Measurements from ENCODE around the gene WWC2.
"Not testable (repeated sequence)": the region's sequence is repeated elsewhere in the genome, so short reads cannot be mapped to it uniquely, and the experiment has no call there.

The WWC2 gene

DNA sequence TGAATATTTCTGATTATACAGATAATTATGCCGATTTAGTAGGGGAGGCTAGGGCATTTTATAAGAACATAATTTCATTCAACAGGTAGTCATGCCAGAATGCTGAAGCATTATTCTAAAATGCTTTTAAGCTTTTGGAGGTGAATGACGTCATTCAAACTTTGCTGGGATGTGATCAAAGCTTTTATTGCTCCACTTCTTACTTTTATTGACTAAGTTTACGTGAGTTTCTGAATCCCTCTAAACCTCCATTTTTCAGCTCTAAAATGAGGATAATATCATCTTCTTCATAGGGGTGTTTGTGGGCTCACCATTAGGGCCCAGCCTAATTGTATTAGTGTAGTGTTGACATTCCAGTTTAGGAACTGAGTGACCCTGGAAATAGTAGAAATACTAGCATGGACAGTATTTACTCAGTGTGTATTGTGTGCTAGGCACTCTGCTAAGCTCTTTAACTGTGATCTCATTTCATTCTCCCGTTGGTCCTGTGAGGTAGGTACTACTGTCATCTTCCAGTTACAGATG, 3.0 kb downstream of the WWC2 start:
- no peak for DNase-seq

DNA sequence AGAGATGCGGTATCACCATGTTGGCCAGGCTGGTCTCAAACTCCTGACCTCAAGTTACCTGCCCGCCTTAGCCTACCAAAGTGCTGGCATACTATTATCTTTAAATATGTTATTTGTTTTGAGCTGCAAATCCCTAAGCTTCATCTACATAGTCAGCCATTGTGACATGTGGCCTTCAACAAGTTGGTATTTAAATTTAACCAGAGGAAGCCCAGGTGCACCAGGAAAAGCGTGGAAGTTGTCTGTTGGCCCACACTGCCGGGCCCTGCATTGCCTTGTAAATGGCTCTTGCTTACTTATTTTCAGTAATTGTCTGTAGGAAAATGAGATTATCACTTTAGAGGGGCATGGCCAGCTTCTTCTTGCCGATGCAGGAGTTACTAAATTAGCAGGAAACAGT, 6.0 kb downstream of the WWC2 start:
- DNase-seq: no peak

DNA sequence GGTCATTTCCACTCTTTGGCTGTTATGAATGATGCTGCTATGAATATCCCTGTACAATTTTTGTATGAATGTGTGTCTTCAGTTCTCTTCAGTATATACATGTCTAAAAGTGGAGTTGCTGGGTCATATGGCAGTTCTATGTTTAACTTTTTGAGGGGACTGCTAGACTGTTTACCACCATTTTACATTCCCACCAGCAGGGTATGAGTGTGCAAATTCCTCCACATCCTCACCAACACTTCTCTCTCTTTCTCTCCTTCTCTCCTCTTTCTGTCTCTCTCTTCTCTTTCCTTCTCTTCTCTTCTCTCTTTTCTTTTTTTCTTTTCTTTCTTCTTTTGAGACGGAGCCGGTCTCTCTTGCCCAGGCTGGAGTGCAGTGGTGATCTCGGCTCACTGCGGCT, 7.8 kb downstream of the WWC2 start:
- no peak for DNase-seq

DNA sequence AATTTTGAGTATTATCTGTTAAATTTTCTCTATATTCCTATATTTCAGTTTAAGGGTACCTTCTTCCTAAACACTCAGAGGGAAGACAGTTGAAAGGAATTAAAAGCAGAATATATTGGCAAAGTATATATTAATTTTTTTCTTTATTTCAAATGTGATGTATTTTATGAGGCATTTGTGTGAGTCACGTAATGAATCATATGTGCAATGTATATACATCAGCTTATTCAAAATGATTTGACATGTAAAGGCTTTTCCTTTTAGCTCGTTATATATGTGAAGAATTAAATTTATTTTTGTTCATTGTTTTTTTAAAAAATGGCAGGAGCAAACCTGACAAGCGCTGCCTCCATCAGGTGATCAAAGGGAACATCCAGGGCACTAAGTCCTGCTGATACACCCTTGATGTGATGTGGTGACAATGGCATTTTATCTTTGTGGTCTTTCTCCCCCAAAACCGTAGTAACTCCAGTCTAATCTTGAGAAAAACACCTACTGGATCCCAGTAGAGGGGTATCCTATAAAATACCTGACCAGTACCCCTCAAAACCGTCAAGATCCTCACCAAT, 8.9 kb downstream of the WWC2 start:
- DNase-seq: no peak

DNA sequence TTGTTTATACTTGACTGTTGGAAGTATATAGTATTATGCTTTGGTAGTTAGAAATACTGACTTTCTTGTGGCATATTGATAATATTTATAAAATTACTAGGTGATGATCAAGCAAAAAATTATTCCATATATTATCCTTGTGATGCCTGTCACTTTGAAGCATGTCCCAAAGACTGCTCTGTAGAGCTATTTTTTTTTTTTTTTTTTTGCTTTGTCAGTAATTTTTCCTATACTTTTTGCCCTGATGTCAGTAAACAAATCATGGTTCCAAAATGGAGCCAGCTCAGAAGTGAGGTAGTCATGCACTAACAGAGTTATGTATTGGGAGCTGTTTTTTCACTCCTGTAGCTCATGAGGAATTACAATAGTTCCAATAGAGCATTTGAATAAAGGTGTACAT, 11.2 kb downstream of the WWC2 start:
- DNase-seq: no peak

DNA sequence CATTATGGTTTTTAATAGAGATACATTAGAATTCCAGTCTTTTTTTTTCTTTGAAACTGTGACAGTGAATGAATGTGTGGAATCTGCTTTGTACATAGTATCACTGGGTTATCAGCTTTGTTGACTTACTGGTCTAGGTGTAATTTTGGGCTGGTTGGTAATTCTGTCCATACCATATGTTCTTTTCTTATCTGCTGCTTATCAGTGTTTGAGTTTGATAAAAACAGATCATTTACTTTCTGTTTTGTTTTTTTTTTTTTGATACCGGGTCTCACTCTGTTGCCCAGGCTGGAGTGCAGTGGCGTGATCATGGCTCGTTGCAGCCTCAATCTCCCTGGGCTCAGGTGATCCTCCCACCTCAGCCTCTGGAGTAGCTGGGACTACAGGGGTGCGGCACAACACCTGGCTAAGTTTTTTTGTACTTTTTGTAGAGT, 12.4 kb downstream of the WWC2 start:
- no peak for DNase-seq

DNA sequence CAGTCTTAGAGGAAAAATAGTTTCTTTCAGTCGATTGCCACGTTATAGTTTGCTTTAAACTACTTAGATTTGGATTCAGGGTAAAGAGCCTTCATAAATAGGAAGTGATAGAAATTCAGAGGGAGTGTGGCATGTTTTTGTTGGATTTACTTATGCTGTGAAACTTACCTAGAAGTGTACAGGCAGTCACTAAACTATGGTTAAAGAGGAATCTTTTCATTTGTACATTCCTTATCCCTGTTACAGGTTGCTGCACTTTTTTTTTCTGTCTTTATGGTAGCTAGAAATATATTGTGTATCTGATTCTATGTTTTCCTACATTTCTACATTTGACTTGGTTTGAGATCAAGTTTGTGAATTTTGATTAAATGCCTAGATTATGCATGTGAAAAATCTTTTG, 19.1 kb downstream of the WWC2 start:
- no peak for DNase-seq

DNA sequence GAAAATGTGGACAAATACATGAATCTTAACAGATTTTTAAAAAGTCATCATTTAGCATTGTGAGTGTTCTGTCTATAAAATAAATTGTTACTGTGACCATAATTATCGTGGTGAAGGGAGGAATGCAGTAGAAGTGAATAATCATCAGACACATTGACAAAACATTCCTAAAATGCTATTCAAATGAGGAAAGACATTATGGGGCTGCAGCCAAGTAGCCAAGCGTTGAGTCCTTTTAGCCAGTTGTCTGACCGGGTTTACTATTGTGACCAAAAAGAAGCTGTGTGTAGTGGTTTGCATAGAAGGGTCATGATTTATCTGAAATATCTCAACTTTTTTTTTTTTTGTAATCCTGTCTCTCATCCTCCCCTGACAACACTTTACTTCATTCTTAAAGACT, 19.5 kb downstream of the WWC2 start:
- no peak for DNase-seq

DNA sequence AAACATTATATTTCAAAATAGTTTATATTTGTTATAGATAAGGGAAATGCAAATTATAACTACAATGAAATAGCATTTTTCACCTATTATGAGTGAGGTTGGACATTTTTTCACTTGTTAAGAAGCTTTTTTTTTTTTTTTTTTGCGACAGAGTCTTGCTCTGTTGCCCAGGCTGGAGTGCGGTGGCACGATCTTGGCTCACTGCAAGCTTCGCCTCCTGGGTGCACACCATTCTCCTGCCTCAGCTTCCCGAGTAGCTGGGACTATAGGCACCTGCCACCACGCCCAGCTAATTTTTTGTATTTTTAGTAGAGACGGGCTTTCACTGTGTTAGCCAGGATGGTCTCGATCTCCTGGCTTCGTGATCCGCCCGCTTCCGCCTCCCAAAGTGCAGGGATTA, 22.6 kb downstream of the WWC2 start:
- DNase-seq: not testable (repeated sequence)

DNA sequence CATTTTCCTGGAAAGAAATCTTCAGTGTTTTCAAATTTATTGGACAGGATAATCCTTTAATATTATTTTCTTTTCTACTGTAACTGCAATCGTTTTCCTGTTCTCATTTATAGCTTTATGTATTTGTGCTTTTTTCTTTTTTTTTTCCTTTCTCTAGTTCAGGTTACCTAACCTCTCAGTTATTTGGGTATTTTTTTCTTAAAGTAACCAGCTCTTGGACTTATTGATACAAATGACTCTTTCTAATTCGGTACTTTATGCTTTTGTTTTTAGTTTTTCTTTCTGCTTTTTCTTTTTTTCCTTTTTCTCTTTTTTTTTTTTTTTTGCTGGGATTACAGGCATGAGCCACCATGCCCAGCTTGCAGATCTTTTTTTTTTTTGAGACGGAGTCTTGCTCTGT, 25.2 kb downstream of the WWC2 start:
- no peak for DNase-seq

DNA sequence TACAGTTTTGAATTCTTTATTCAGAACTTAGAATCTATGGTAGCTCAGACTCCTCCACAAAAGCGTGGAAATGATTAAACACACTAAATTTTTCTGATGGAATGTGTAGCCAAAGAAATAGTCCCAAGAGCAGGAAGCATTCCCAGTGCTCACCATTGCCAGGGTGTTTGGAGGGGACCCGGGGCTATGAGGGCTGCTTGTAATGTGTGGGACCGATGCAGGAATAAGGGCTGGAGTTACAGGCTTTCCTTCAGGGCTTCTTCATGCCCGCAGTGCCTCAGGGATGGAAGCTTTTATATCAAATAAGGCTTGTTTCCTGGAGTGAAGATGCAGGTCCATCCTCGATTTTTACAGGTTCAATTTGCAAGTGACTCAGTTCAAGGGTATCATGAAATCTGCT, 25.8 kb downstream of the WWC2 start:
- DNase-seq: no peak

DNA sequence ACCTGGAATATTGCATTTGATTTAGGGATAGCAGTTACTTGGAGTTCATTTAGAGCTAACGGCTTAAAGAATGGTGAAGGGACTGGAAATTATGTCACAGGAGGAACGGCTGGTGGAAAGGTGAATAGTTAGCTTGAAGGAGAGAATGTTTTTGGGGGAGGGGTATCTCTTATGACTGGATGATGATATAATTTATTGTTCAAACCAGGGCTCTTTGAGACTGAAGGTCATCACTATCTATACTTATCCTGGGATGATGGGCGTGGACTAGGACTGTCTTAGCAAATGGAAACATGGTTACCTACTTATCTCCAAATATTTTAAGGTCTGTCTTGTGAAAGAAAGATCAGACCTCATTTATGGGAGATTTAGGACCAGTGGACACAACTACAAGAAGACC, 30.1 kb downstream of the WWC2 start:
- DNase-seq: no peak

DNA sequence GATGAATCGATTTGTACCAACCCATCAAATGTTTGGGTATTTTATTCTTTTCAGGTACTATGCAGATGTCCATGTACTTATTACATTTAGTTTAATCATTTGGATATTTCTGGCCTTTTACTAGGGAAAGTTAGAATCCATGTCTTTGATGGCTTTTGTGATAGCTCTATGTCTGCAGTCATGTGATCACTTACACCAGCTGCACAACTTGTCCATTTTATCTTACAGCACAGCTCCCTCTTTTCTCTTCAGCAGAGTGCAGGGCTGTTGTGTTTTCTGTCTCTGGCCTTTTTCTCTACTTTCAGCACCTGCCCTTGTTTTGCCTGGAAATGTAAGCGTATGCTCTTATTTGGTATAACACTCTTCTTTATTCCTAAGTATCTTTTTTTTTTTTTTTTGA, 30.6 kb downstream of the WWC2 start:
- DNase-seq: no peak

DNA sequence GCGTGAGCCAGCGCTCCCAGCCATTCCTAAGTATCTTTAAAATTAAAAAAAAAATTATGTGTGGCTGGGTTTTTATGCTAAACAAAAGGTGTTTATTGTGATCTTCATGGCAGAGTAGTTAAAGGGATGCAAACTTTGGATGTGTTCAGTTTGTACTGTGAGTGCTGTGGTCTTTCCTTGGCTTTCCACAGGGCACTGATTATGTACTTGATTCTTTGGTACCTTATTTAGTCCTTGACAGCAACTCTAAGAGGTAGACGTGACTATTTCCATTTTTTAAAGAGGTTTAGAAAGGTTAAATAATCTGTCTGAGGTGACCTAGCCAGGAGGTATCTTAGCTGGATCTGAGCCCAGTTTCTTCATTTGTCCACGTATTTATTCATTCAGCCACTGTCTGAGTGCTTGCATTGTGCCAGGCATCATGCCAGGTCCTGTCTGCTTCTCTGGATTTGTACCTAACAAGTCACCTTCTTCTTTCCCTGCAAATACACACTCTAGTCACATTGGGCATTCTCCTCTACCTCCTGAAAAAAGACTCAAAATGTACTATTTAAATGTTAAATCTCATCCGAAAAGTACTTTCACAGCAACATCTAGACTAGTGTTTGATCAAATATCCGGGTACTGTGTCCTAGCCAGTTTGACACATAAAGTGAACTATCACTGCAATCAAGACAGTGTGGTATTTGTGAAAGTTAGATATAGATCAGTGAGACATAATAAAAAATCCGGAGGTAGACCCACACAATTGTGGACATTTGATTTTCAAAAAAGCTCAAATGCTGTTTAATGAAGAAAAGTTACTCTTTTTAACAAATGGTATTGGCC, 31.5 kb downstream of the WWC2 start:
- DNase-seq: no peak

DNA sequence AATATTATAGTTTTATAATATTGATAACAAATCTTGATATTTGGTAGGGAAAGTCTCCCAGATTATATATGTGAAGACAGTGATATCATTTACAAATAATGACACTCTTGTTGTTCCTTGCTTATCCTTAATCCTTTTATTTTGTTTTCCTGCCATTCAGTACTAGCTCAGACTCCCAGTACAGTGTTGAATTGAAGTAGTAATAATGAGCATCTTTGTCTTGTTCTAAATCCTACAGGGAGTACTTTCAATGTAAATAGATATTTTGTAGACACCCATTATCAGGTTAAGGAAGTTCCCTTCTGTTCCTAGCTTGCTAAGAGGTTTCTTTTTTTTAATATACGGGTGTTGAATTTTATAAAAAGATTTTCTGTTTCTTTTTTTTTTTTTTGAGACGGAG, 33.0 kb downstream of the WWC2 start:
- no peak for DNase-seq

DNA sequence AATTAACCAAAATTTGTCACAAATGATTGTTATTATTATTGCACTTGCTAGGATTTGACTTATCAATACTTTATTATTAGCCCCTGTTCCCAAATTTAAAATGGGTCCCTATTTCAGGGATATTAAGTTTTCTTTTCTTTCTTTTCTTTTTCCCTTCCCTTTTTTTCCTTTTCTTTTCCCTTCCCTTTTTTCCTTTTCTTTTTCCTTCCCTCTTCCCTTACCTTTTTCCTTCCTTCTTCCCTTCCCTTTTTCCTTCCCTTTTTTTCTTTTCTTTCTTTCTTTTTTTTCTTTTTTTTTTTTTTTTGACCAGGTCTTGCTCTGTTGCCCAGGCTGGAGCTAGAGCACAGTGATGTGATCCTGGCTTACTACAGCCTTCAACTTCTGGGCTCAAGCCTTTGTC, 33.8 kb downstream of the WWC2 start:
- no peak for DNase-seq

DNA sequence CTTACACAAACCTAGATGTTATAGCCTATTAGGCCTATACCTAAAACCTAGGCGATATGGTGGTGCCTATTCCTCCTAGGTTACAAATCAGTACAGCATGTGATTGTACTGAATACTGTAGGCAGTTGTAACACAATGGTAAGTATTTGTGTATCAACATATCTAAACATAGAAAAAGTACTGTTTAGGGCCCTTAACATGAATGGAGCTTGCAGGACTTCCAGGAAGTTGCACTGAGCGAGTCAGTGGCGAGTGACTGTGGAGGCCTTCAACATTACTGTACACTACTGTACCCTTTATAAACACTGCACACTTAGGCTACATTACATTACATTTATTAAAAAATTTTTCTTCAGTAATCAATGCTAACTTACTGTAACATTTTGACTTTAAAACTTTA, 37.8 kb downstream of the WWC2 start:
- DNase-seq: no peak

DNA sequence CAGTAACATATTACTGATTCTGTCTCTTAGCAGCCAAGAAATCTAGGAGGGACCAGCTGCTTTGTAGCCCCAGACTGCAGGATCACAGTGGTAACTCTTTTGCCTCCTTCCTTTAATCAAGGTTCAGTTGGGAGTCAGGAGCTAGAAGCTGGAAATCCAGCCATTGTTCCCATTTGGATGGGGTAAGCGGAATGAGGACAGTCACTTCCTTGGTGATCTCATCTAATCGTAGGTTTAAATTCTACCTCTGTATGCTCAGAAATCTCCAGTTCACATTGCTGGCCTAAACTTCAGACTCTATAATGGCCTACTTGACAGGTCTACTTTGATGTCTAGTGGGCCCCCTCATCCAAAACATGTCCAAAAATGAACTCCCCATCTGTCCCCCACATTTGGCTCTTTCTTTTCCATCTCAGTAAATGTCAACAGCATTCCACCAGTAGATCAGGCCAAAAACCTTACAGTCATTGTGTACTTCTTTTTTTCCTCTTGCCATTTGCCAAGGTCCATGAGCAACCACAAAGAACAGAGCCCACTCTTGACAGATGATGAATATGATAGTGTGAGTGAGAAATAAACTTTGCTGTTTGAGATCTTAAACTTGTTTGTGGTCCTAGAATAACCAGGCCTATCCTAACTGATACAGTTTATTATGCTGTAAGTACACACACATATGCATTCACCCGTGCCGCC, 40.1 kb downstream of the WWC2 start:
- DNase-seq: no peak

DNA sequence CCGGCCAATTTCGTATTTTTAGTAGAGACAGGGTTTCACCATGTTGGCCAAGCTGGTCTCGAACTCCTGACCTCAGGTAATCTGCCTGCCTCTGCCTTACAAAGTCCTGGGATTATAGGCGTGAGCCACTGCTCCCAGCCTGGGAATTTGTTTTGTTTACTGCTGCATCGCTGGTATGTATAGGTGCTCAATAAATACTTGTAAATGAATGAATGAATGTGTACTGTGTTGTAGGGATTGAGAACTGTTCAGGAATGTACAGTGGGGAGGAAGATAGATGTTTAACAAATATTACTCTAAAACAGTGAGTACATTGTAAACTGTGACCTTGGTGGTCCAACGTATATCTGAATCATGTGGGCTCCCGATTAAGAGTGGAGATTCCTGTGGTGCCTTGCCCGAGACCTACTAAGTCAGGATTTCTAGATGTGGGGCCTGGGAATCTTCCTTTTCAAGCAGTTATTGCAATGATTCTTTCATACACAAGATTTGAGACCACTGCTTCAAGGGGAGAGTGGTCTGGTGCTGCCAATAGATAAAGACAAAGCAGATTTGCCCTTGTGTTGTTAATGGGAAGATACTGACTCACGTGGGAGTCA, 41.0 kb downstream of the WWC2 start:
- no peak for DNase-seq

DNA sequence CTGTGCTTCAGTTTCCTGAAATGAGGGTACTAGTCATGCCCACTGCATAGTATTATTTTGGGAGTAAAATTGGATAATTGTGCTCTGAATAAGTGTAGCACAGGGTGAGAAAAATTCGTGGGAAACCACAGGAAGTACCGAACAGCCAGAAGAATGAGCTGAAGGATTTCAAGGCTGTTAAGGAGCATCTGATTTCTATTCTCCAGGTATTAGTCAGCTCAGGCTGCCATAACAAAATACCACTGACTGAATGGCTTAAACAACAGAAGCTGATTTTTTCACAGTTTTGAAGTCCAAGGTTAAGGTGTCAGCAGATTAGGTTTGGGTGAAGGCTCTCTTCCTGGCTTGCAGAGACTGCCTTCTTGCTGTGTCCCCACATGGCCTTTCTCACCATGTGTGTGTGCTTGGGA, 41.9 kb downstream of the WWC2 start:
- DNase-seq: peak; percentile 13

DNA sequence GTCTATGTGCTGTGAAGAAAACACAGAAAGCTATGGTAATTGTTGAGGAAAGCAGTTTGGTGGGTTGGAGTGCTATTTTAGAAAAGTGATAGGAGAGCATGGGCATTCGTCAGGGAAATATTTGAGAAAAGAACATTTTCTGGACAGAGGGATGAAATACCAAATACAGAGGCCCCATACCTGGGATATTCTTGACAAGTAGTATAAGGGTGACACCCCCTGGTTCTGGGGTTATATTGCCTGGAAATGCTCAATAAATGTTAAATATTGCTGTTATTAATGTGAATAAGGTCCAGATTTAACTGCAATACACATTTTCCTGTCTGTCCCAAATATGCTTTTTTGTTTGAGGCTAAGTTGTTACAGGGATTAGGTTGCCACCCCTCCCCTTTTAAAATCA, 42.9 kb downstream of the WWC2 start:
- DNase-seq: no peak

DNA sequence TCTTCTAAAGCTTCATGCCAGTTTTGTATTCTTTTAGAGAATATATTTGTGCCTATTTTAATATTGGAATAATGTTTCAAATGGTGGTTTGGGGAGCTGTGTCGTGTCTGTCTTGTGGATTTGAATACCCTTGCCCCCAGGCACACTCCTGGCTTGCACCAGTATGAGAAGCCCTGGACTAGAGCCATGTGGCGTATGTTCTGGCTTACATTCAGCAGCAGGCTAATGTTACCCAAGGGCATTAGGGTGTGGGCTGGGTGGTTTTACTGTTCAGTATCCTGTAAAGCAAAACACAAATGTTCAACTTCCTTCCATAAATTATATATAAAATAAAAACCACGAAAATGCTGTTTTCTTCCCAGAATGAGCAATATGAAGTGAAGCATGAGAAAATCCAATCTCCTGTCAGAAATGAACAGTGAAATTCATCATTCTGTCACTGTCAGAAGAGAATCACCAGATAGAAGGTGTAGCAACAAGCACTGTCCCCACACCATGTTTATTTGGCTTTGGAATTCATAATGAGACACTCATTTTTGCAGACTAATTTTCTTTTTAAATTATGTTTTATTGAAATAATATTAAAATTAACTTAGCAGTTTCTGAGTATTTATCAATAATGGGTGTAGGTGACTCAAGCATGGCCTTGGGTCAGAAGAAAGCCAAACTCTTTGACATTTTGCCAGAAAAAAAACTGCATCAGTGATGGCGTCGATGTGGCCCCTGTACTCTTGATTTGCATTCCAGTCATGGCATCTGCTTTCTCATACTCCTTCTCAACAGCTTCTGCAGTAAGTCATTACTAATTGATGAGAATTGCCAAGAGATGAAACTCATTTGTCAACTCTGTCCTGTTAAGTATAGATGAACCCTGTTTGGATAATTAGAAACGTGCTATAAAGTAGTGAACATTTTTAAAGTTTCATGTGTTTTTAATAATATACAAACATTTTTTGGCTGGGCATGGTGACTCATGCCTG, 43.8 kb downstream of the WWC2 start:
- DNase-seq: peak; percentile 22
